Activated CD4-positive, alpha-beta T cell treated with anti-CD3 and anti-CD28 coated beads, Interleukin-10, Interleukin-2, amounts not matched to agents 100 ng/mL and 50 ng/mL, durations not matched to agents 16 hours and 8 hours (primary cell): Measurements from ENCODE around the gene ILF3.

Source experiments
- DNase-seq: peaks from one replicate; pipeline ENCODE4 v3.0.0-alpha.2; 2020

ILF3 gene

DNA sequence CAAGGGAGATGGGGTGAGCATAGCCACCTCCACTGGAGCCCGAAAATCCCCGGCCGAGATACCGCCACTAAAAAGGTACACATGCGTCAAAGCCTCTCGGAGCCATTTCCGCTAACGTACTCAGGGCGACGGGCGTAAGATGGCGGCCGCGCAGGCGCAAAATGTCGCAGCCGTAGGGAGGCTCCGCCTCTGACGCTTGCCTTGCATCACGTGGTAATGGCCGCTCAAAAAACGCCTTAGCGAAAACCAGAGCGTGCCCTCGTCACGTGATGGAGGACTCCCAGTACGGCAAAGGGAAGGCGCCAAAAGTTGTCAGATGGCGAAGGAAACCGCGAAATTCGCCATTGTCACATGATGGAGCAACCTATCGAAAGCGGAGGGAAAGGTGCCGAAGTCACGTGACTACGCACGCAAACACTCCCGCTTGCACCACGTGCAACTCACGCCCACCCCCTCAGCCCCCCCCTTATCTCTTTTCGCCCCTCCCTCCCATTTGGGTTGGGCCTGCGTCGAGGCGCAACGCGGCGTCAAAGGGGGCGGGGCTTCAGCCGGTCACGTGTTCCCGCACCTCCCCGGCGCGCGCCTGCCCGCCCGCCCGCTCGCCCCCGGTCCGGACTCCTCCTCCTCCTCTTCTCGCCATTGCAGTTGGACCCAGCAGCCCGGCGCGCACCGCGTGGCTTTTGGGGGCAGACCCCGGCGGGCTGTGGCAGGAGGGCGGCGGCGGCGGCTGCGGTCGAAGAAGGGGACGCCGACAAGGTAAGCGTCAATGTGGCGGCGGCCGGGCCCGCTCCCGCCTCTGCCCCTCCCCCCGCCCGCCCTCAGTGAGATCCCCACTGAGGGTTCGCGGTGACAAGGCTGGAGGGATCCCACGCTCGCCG, at the start of gene ILF3:
ILF3 (plus strand) TSS at position 615 of the 878 bp plus-strand sequence. CDS start 16,260 bp downstream, outside the sequence.
- peak; percentile 100 for DNase-seq

DNA sequence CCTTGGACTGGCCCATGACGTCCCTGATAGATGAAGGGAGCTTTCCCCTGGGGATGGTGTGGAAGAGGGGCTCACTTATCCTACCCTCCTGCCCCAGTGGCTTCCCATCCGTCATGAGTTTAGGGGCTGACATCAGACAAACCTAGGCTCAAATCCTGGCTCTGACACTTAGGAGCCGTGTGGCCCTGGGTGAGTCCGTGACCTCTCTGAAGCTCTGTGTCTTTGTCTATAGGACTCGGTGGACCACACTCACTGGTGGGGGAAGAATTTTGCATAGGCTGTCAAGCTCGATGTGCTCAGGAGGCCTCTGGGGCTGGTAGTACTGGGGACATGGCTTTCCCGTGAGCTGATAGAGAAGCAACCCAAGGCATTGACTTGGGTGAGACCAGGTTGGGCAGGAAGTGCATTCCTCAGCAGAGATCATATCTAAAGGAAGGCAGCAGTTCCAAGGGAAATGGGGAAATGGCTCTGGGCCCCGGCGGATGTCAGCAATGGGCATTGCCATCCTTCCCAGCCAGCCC, 49.6 kb upstream of the ILF3 start:
- peak; percentile 4 for DNase-seq

DNA sequence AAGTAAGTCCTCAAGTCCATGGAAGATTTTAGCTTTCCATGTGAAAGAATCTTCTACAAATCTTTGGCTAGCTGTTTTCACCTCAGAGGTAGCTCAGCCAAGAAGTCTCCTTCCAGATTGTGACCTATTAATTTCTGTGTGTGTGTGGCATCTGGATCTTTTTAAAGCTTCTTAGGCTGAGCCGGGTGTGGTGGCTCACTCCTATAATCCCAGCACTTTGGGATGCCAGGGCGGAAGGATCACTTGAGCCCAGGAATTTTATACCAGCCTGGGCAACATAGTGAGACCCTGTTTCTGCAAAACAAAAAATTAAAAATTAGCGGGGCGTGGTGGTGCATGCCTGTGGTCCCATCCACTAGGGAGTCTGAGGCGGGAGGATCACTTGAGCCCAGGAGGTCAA, 42.2 kb upstream of the ILF3 start:
- no peak for DNase-seq

DNA sequence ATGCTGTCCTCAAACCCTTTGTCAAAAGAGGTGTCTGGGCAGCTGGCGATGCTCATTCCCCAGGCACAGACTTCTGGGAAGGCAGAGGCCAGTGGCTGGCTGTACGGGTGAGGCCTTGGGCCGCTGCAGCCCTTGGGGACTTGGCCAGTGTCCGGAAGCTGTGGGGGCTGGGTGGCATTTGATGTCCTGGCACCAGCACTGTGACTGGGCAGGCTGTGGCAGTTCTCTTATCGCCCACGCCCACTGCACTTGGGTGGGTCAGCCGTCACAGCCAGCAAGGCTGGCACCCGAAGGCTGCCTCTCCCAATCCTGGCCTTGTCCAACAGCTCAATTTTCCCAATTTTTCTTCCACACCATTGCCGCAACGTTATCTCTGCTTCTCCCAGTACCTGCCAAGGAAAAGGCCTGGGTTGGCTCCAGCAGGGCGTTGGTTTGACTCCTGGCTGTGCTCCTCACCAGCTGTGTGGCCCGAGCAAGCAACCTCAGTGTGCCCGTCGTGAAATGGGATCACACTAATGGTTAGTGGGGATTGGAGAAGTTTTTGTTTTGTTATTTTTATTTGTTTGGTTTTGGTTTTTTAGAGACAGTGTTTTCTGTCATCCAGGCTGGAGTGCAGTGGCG, 41.5 kb upstream of the ILF3 start:
- no peak for DNase-seq

DNA sequence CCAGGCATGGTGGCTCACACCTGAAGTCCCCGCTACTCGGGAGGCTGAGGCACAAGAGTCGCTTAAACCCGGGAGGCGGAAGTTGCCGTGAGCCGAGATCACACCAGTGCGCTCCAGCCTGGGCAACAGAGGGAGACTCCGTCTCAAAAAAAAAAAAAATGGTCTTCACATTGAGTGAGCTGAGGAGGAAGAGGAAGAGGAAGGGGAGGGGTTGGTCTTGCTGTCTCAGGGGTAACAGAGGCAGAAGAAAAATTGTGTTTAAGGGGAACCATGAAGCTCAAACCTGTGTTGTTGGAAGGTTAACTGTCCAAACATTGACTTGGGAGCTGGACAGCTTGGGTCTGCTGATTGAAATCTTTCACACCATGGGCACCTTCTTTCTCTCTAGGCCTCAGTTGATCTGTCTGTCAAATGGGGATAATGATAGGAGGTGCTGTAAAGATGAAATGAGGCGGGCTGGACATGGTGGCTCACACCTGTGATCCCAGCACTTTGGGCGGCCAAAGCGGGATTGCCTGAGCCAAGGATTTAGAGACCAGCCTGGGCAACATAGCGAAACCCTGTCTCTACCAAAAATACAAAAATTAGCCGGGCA, 38.6 kb upstream of the ILF3 start:
- DNase-seq: no peak

DNA sequence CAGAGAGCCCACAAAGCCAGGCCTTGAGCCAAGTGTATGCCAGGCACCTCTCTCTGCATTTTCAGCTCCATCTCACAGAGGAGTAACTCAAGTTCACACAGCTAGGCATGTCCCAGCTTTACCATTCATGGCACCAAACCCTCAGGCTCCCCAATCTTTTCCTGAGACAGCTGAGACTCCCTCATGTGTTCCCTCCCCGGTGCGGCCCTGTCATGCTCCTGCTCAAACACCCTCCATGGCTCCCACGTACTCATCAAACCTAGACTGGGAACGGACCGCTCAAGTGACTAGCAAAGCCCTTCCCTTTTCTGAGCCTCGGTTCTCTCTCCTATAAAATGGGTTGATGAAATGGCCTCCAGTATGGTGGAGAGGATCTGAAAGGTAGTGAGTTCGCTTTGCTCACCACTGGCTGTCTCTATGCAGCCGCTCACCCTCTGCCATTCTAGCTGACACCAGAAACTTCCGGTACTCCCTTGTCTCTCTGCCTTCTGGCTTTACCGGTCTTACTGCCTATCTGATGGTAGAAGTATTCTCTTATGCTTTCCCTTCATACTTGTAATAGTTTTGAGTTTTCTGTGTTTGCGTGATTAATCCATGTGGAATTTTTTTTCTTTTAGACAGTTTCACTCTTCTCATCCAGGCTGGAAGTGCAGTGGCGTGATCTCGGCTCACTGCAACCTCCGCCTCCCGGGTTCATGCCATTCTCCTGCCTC, 36.6 kb upstream of the ILF3 start:
- DNase-seq: no peak

DNA sequence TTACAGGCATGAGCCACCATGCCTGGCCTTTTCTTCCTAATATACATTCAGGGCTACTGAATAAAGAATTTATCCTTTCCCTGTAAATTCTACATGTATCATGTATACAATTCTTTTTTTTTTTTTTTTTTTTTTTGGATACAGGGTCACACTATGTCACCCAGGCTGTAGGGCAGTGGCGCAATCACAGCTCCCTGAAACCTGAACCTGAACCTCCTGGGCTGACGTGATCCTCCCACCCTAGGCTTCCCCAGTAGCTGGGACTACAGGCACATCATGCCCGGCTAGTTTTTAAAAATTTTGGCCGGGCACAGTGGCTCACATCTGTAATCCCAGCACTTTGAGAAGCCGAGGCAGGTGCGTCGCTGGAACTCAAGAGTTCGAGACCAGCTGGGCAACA, 35.3 kb upstream of the ILF3 start:
- DNase-seq: no peak

DNA sequence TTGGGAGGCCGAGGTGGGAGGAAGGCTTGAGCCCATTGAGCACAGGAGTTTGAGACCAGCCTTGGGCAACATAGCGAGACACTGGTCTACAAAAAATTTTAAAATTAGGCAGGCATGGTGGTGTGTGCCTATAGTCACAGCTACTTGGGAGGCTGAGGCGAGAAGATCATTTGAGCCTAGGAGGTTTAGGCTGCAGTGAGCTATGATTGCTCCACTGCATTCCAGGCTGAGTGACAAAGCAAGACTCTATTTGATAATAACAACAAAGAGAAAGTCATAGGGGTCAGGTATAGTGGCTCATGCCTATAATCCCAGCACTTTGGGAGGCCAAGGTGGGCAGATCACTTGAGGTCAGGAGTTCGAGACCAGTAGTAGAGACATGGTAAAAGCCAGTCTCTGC, 33.4 kb upstream of the ILF3 start:
- no peak for DNase-seq

DNA sequence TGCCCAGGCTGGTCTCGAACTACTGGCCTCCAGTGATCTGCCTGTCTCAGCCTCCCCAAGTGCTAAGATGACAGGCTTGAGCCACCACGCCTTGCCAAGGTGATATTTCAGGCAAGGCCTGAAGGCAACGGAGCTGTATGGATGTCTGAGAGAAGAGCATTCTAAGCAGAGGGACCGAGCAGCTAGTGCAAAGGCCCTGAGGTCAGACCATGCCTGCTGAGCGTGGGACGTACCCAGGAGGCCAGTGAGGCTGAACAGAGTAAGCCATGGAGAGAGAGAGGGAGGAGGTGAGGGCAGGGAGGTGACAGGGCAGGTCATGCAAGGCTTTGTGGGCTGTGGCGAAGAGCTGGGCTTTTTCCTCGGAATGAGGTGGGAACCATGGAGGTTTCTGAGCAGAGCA, 32.2 kb upstream of the ILF3 start:
- DNase-seq: no peak

DNA sequence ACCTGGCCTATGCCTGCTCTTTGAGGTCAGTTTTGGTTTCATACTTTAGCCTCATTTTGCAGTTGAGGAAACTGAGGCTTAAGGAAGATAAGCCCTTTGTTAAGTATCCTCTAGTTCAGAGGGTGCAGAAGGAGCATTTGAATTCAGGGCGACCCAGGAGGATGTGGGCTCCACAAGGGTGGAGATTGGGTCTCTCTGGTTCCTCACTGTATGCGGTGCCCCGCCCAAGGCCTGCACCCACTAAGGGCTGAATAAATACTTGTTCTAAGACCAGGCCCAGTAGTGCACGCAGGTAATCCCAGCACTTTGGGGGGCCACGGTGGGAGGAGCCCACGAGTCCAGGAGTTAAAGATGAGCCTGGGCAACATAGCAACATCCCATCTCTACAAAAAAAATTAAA, 29.6 kb upstream of the ILF3 start:
- no peak for DNase-seq

DNA sequence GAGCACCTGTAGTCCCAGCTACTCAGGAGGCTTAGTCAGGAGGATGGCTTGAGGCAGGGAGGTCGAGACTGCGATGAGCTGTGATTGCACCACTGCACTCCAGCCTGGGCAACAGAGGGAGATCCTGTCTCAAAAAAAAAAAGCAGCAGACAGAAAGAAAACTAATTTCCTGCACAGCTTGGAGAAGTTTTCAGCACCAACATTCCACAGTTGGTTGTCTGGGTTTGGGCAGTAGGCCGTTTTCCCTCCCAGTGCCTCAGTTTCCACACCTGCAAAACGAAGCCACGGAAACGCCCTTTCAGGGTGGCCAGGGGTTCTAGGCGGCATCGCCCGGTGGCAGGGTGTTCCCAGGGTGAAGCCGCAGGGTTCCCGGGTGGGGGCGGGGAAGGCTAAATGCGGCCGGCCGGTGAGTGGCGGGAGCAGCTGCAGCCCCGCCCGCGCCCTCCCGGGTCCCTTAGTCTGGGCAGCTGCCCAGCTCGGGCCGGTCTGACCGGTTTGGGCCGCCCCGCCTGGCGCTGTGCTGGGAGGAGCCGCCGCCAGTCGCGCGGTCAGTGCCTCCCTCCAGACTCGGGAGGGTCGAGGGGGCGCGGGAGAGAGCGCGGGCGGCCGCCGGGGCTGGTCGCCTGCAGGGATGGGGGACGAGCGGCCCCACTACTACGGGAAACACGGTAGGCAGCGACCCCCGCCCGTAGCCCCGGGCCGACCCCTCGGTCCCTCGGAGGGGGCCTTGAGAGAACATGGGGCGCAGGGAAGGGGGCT, 29.0 kb upstream of the ILF3 start, which contains the start of gene SLC44A2:
SLC44A2 (plus strand) TSS at position 551 of the 759 bp plus-strand sequence; CDS start at position 632, 81 bp downstream.
- DNase-seq: no peak

DNA sequence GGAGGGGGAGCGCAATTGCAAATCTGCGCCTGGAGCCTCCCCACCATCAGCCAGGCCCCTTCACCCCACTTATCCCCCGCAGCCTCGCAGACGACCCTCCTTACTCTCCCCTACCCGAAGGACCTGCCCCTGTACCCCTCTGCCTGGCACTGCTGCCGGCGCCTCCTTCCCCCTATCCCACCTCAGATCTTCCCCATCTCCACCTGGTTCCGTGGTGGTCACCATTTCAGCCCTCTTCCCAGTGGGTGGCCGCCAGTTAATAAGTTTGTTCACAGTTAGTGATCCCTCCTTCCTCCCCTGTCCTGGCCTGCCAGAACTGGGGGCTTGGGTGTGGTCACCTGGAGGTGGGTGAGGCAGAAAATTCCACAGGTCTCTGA, 28.4 kb upstream of the ILF3 start:
- DNase-seq: no peak

DNA sequence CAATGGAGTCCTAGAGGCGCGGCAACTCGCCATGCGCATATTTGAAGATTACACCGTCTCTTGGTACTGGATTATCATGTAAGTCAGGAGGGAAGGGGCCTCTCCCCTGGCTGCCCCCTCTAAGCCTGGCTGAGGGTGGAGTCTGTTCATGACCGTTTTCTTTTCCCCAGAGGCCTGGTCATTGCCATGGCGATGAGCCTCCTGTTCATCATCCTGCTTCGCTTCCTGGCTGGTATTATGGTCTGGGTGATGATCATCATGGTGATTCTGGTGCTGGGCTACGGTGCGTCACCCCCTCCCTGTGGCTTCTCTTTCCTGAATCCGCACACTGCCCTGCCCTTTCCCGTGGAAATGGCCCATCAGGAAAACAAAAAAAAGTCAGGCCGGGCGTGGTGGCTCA, 22.3 kb upstream of the ILF3 start:
- no peak for DNase-seq

DNA sequence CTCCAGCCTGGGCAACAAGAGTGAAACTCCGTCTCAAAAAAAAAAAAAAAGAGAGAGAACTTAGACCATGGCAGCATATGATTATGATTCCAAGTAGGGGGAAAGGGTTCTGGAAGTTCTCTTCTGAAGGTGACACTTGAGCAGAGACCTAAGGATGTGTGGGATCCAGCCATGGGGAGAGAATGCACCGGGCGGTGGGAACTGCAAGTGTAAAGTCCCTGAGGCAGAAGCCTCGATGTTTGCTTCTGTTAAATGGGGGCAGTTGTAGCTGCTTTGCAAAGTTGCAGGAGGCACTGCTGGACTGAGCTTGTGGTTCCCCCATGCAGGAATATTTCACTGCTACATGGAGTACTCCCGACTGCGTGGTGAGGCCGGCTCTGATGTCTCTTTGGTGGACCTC, 19.7 kb upstream of the ILF3 start:
- DNase-seq: no peak

DNA sequence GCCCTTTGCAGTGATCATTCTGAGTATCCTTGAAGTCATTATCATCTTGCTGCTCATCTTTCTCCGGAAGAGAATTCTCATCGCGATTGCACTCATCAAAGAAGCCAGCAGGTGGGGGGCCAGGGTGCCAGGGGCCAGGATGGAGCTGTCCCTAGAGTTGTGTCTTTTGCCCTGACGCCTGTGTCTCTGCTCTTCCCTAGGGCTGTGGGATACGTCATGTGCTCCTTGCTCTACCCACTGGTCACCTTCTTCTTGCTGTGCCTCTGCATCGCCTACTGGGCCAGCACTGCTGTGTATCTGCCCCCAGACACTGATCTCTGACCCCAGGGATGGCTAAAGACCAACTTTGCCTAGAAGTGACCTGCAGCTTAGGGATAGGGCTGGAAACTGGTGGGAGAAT, 19.2 kb upstream of the ILF3 start:
- DNase-seq: no peak

DNA sequence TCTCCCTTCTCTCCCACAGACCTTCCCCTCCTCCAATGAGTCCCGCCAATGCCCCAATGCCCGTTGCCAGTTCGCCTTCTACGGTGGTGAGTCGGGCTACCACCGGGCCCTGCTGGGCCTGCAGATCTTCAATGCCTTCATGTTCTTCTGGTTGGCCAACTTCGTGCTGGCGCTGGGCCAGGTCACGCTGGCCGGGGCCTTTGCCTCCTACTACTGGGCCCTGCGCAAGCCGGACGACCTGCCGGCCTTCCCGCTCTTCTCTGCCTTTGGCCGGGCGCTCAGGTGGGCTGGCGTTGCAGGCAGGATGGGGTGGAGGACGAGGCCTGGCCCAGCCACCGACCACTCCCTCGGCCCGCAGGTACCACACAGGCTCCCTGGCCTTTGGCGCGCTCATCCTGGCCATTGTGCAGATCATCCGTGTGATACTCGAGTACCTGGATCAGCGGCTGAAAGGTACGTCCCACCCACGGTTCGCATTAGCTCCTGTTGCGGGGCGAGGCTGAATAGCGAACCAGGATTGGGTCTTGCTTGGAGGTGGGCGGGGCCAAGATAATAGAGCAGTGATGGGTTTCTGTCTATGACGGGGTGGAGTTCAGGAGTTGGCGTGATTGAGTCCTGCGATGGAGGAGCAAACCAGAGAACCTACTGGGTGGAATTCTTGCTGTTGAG, 17.7 kb upstream of the ILF3 start:
- no peak for DNase-seq

DNA sequence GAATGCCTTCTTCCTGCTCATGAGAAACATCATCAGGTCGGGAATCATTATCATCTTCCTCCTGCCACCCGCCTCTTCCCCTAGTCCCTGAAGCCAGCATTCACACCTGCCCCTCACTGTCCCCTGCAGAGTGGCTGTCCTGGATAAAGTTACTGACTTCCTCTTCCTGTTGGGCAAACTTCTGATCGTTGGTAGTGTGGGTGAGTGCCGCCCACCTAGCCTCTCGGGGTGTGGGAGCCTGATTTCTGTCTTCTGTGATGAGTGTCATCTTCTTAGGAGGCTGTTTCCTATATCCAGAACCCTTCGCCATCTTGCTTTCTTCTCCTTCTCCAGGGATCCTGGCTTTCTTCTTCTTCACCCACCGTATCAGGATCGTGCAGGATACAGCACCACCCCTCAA, 16.3 kb upstream of the ILF3 start:
- no peak for DNase-seq

DNA sequence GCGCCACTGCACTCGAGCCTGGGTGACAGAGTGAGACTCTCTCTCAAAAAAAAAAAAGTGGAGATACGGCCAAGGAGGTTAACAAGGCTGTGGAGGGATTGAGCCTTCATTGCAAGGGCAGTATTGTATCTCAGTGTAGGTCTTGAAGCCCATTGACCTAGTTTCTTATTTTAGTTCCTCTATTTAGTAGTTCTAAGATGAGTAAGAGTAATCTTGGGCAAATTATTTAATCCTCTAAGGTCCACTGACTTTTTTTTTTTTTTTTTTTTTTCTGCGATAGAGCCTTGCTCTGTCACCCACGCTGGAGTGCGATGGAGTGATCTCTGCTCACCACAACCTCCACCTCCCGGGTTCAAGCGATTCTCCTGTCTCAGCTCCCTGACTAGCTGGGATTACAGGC, 14.3 kb upstream of the ILF3 start:
- DNase-seq: no peak

DNA sequence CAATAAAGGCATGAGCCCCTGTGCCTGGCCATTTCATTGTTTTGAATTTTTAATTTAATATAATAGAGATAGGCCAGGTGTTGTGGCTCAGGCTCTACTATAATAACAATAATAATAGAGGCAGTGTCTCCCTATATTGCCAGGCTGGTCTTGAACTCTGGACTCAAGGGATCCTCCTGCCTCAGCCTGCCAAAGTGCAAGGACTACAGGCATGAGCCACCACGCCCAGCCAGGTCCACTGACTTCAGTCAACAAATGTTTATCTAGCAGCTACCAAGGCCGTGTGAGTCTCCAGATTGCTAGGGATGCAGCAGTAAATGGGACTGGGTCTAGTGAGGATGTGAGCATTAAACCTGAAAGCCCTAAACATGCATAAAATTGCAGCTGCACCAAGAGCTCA, 13.8 kb upstream of the ILF3 start:
- no peak for DNase-seq

DNA sequence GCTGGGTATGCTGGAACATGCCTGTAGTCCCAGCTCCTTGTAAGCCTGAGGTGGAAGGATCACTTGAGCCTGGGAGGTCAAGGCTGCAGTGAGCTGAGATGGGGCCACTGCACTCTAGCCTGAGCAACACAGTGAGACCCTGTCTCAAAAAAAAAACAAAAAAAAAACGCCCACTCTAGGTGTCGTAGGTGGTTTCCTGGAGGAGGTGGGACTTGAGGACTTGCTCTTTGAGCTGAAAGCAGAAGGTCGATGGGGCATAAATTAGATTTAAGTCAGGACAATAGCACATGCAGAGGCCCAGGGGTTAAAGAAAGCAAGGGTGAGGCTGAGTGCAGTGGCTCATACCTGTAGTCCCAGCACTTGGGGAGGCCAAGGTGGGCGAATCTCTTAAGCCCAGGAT, 12.9 kb upstream of the ILF3 start:
- DNase-seq: no peak

DNA sequence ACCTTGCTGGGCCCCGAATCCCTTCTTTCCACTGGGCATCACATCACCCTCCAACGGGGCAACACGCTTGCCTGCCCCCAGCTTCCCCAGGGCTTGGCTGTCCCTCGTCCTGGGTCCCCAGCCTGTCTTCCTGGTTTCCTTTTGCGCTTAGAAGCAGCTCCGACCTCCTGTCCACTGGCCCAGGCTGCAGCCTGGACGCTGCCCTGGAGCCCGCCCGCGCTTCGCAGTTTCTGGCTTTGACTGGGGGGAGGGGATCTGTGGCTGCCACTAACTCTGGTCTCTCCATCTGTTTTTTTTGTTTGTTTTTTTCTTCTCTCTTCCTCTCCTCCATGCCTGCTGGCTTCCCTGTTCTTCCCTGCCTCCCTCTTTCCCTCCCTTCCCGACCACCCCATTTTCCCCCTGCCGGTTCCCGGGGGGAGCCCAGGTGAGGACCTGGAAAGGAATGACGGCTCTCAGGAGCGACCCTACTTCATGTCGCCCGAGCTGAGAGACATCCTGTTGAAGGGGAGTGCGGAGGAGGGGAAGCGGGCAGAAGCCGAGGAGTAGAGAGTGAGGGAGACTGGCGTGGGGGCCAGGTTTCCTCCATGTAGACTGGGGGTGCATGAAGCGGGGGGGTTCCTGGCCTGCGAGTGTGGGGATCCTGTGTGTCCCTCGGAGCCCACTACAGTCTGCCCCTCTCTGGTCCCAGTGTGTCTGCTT, 11.5 kb upstream of the ILF3 start:
- no peak for DNase-seq
